Measurements from ENCODE around the gene SRRM1. TPM values are rescaled to one million over a fixed set of nuclear protein-coding genes. Genes with fewer than 3 reads are reported as not detected.
A peak's percentile ranks its signal among the peaks of the same experiment; 100 is the strongest.
"Not testable (repeated sequence)": the region's sequence is repeated elsewhere in the genome, so short reads cannot be mapped to it uniquely, and the experiment has no call there.

Gene SRRM1
- total RNA-seq, 2 donors from 2014 or later = 151 to 223 TPM

DNA sequence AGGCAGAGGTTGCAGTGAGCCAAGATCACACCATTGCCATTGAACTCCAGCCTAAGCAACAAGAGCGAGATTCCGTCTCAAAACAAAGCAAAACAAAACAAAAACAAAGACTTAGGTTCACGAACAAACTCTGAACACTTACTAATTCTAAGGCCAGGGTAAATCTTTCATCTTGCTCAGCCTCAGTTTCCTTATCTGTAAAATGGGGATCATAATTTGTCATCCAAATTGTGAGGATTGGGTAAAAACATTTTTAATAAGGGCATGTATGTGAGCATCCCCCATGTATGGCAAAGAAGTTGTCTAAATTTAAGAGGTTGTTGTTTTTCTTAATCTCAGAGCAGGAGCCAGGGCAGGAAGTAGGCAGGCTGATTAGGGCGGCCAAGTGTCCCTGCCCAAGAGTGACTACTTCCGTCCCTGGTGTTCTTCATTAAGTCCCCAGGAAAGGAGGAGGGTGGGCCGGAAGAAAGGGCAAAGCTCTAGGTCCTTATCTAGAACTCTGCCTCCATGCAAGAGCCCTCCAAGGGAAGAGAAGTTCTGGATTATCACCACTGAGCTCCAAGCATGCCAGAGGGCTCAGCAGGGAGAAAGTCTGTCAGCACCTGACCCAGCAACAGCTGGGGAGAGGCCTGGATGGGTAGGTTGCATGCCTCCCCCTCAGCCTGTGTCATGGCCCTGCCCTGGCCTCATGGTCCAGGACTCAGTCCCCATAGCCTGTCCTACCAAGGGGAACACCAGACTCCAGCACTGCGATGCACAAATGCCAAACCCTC, 52.3 kb downstream of the SRRM1 start:
- ATAC-seq (replicated peaks) = no peak
- no peaks in the 10 kb centered on the region for H3K4me1 Mint-ChIP-seq
- H3K36me3 Mint-ChIP-seq (ENCODE audit: low read depth) = no peaks in the 10 kb centered on the region
- H3K9me3 Mint-ChIP-seq = no peaks in the 10 kb centered on the region
- H3K27me3 Mint-ChIP-seq = no peaks in the 10 kb centered on the region
- H3K27ac Mint-ChIP-seq = no peak overlapping the region
- H3K4me3 Mint-ChIP-seq = no peak overlapping the region

DNA sequence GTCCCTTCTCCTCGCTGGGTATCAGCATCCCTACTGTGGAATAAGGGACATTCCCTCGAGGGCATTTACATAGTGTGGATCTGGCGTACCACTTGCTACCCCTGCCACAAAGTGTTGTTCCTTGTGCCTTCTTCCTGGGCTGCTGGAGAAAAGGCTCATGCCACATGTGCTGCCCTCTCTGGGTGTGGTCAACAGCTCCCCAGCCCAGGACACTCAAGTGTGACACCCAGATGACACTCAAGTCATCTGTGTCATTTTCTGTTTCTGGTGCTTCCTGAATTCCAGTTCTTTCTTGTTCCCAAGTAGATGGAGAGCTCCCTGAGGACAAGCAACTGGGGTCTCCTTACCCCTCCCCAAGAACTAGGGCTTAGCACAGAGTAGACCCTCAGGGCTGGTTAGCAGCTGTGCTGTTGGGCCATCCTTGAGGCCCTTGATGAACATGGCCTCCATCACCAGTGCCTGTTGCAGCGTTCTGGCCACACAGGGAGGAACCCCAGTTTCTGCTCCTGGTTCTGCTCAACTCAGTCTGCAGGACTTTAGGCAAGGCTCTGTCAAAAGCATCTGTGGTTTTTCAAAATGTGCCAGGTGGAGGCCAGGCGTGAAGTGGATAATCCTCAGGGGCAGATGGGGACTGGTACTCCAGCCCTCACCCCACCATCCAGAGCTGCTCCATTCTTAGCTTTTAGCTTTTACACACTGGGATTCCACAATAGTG, 53.1 kb downstream of the SRRM1 start:
- no peak for ATAC-seq (replicated peaks)
- no peaks in the 10 kb centered on the region for H3K36me3 Mint-ChIP-seq (ENCODE audit: low read depth)
- H3K27ac Mint-ChIP-seq = no peak overlapping the region
- H3K4me3 Mint-ChIP-seq = no peak overlapping the region
- H3K9me3 Mint-ChIP-seq = no peaks in the 10 kb centered on the region
- H3K27me3 Mint-ChIP-seq = no peaks in the 10 kb centered on the region
- no peaks in the 10 kb centered on the region for H3K4me1 Mint-ChIP-seq

DNA sequence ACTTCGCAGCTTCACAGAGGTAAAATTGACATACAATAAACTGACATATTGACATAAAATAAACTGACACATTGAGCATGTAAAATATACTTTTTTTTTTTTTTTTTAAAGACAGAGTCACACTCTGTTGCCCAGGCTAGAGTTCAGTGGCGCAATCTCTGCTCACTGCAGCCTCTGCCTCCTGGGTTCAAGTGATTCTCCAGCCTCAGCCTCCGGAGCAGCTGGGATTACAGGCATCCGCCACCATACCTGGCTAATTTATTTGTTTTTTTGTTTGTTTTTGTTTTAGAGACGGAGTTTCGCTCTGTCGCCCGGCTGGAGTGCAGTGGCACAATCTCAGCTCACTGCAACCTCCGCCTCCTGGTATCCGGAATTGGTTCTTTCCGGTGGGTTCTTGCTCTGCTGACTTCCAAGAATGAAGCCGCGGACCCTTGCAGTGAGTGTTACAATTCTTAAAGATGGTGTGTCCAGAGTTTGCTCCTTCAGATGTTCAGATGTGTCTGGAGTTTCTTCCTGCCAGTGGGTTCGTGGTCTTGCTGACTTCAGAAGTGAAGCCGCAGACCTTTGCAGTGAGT, 53.7 kb downstream of the SRRM1 start:
- Mint-ChIP-seq H3K27ac (no peak overlapping the region), H3K27me3 (no peaks in the 10 kb centered on the region), H3K9me3 (no peaks in the 10 kb centered on the region), H3K4me3 (no peak overlapping the region), H3K36me3 (ENCODE audit: low read depth) (no peaks in the 10 kb centered on the region), H3K4me1 (no peaks in the 10 kb centered on the region)
- no peak for ATAC-seq (replicated peaks)

DNA sequence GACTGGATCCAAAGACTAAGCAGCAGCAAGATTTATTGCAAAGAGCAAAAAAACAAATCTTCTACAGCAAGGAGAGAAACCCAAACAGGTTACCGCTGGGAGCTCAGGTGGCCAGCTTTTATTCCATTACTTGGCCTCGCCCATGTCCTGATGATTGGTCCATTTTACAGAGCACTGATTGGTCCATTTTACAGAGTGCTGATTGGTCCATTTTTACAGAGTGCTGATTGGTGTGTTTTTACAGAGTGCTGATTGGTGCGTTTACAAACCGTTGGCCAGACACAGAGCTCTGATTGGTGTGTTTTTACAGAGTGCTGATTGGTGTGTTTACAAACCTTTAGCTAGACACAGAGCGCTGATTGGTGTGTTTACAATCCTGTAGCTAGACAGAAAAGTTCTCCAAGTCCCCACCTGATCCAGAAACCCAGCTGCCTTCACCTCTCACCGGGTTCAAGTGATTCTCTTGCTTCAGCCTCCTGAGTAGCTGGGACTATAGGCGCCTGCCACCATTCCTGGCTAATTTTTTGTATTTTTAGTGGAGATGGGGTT, 54.4 kb downstream of the SRRM1 start:
- H3K27me3 Mint-ChIP-seq; H3K27ac Mint-ChIP-seq; H3K36me3 Mint-ChIP-seq (ENCODE audit: low read depth); ATAC-seq (replicated peaks); H3K4me3 Mint-ChIP-seq; H3K9me3 Mint-ChIP-seq; H3K4me1 Mint-ChIP-seq: not testable (repeated sequence)

DNA sequence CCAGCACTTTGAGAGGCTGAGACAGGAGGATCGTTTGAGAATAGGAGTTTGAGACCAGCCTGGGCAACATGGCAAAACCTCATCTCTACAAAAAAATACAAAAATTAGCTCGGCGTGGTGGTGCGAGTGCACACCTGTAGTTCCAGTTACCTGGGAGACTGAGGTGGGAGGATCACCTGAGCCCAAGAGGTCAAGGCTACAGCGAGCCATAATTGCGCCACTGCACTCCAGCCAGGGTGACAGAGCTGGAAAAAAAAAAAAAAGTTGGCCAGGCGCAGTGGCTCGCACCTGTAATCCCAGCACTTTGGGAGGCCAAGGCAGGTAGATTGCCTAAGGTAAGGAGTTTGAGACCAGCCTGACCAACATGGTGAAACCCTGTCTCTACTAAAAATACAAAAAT, 55.2 kb downstream of the SRRM1 start:
- not testable (repeated sequence) for H3K4me3 Mint-ChIP-seq; H3K27ac Mint-ChIP-seq; H3K27me3 Mint-ChIP-seq; ATAC-seq (replicated peaks); H3K4me1 Mint-ChIP-seq; H3K36me3 Mint-ChIP-seq (ENCODE audit: low read depth); H3K9me3 Mint-ChIP-seq

DNA sequence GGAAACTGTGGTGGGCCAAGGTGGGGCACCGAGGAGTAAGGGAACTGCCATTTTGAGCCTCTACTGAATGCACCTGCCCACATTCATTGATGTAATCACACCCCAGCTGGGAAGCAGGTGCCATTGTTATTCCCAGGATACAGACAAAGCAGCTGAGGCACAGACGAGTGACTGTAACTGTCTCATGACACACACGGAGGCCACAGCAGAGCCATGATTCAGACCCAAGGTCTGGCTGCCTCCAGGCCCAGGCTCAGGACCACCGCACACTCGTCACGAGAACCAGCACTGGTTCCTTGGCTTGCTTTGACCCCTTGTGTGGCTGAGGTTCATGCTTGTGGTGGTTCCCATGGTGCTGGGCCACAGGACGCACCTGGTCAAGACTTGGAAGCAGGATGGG, 56.5 kb downstream of the SRRM1 start:
- H3K4me3 Mint-ChIP-seq = no peak overlapping the region

DNA sequence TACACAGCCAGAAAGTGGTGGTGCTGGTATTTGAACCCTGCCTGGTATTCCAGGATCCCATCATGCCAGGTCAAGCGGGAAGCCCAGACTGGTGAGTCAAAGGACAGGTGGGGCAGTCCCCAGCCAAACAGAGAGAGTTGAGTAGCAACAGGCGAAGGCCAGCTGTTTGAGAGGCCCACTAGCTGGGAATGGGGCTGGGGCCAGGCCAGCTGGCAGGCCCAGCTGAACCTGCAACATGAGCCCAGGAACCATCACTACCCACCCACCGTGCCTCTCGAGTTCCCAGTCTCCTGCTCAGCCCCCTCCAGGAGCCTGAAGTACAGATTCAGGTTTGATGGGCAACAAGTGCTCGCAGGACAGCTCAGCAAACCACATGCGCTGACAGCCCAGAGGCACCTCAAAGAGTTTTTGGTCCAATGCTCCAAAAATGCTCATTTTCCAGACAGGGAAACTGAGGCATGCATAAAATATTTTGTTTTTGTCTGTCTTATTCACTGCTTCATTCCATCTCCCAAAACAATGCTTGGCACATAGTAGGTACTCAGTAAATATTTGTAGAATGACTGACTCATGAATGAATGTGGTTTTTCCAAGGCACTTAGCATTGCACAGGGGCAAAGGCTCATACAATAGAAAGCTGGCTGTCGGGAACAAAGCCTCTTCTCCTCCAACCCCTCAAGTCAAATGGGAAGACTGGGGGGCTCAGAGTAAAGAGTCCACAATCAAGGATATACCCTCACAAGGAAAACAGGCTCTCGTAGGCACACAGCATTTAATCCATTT, 59.6 kb downstream of the SRRM1 start:
- Mint-ChIP-seq H3K9me3 (no peaks in the 10 kb centered on the region), H3K4me1 (peaks cover 11% of the 10 kb centered on the region), H3K4me3 (no peak overlapping the region), H3K27me3 (no peaks in the 10 kb centered on the region), H3K36me3 (ENCODE audit: low read depth) (no peaks in the 10 kb centered on the region), H3K27ac (no peak overlapping the region)
- no peak for ATAC-seq (replicated peaks)

More for the DNA sequence above, 56.5 kb downstream of the SRRM1 start:
- H3K9me3 Mint-ChIP-seq = no peaks in the 10 kb centered on the region
- no peaks in the 10 kb centered on the region for H3K36me3 Mint-ChIP-seq (ENCODE audit: low read depth)
- peaks cover 2% of the 10 kb centered on the region for H3K4me1 Mint-ChIP-seq
- no peak overlapping the region for H3K27ac Mint-ChIP-seq
- no peak for ATAC-seq (replicated peaks)
- H3K27me3 Mint-ChIP-seq = no peaks in the 10 kb centered on the region

DNA sequence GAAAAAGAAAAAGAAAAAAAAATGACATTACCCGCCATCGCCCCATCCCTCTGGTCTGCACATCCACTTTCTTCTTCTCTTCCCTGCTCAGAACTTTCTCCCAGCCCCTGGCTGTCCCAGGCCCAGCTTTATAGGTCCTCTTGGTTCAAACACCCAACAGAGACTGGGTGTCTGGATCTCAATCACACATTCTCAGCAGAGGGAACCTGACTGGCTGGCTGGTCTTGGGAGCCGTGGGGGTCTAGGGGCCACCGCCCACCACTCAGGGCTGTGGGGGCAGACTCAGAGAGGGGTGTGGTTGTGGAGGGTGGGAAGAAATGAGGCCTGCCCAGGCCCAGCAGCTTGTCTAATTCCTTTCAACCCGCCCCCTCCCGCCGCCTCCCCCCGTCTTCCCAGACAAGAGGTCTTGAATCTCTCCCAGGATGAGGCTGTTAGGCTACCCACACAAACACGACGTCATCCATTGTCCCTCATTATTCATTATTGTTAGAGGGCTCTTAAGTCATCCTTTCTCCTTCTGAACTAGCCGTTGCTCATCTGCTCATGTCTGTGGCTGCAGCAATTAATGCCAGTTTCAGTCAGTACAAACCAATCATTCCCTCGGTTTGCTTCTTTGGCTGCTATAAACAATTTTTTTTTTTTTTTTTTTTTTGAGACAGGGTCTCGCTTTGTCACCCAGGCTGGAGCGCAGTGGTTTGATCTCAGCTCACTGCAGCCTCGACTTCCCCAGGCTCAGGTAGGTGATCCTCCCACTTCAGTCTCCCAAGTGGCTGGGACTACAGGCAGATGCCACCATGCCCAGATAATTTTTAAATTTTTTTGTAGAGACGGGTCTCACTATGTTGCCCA, 61.5 kb downstream of the SRRM1 start:
- H3K4me1 Mint-ChIP-seq = peaks cover 16% of the 10 kb centered on the region
- H3K4me3 Mint-ChIP-seq = no peak overlapping the region
- no peaks in the 10 kb centered on the region for H3K36me3 Mint-ChIP-seq (ENCODE audit: low read depth)
- no peaks in the 10 kb centered on the region for H3K27me3 Mint-ChIP-seq
- H3K9me3 Mint-ChIP-seq = no peaks in the 10 kb centered on the region
- peak; percentile 33 for ATAC-seq (replicated peaks)
- H3K27ac Mint-ChIP-seq = no peak overlapping the region

DNA sequence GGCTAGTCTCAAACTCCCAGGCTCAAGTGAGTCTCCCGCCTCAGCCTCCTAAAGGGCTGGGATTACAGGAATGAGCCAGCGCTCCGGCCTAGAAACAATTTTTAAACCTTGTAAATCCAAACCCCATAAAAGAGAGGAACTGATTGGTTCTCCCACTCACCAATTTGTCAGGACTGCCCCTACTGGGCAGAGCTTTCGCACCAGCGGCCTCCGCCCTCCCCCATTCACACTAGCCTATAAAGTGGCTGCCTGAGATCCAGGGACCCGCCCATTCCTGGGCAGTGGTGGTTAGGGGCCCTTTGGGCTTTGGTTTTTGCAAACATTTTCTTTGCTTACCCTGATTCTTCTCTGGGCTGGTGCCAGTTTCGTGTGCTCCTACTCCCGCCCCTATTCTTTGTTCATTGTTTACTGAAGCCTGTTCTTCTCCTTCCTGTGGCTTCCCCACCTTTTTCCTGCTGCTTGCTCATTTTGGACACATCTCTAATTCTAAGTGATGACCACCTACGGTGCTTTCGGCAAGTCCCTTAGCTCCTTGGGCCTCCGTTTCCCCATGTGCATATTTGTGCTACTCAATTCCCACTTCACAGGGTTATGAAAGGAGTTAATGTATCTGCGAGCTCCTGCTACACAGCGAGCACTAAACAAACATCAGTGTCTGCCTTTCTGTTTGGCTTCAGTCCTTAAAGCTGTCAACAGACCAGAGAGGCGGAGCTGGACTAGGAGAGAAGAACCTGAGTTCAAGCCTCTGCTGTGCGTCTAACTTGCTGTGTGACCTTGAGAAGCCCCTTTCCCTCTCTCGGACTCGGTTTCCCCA, 62.4 kb downstream of the SRRM1 start:
- Mint-ChIP-seq H3K36me3 (ENCODE audit: low read depth) (no peaks in the 10 kb centered on the region), H3K4me3 (peak overlapping the region; percentile 19), H3K9me3 (no peaks in the 10 kb centered on the region), H3K27ac (no peak overlapping the region), H3K4me1 (peaks cover 21% of the 10 kb centered on the region), H3K27me3 (no peaks in the 10 kb centered on the region)
- peak; percentile 72 for ATAC-seq (replicated peaks)

DNA sequence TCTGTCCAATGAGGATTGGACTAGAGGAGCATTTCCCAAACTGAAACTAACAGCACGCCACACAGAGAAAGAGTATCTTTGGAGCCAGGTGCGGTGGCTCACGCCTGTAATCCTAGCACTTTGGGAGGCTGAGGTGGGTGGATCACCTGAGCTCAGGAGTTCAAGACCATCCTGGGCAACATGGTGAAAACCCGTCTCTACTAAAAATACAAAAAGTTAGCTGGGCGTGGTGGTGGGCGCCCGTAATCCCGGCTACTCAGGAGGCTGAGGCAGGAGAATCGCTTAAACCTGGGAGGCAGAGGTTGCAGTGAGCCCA, 62.9 kb downstream of the SRRM1 start:
- not testable (repeated sequence) for H3K27me3 Mint-ChIP-seq; H3K36me3 Mint-ChIP-seq (ENCODE audit: low read depth); H3K9me3 Mint-ChIP-seq; H3K27ac Mint-ChIP-seq; ATAC-seq (replicated peaks); H3K4me3 Mint-ChIP-seq
- peaks cover 21% of the 10 kb centered on the region for H3K4me1 Mint-ChIP-seq

DNA sequence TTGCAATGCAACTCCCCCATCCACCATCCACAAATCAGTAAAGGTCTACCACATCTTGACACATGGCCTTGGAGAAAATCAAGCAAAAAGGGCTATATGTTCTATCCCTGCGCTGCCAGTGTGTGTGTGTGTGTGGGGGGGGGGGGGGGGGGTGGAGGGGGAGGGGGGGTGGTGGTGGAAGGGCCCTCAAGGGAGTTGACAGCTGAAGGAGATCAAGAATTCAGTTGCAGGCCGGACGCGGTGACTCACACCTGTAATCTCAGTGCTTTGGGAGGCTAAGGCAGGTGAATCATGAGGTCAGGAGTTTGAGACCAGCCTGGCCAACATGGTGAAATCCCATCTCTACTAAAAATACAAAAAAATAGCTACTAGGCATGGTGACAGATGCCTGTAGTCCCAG, 64.6 kb downstream of the SRRM1 start:
- no peaks in the 10 kb centered on the region for H3K27me3 Mint-ChIP-seq
- peaks cover 21% of the 10 kb centered on the region for H3K4me1 Mint-ChIP-seq
- H3K27ac Mint-ChIP-seq = no peak overlapping the region
- ATAC-seq (replicated peaks) = no peak
- no peaks in the 10 kb centered on the region for H3K36me3 Mint-ChIP-seq (ENCODE audit: low read depth)
- no peak overlapping the region for H3K4me3 Mint-ChIP-seq
- no peaks in the 10 kb centered on the region for H3K9me3 Mint-ChIP-seq

DNA sequence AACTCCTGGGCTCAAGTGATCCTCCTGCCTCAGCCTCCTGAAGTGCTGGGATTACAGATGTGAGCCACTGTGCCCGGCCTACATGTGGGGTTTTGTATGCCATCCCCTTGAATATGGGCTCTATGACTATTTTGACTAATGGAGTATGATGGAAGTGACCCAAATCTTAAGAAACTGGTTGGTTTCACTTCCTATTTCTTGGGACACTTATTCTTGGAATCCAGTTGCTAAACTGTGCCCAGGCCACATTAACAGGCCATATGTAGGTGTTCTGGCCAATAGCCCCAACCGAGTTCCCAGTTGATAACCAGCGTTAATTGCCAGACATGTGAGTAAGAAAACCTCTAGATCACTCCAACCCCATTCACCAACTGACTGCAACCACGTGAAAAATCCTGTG, 65.8 kb downstream of the SRRM1 start:
- Mint-ChIP-seq H3K36me3 (ENCODE audit: low read depth) (no peaks in the 10 kb centered on the region), H3K9me3 (no peaks in the 10 kb centered on the region), H3K4me3 (no peak overlapping the region), H3K27me3 (no peaks in the 10 kb centered on the region), H3K4me1 (peaks cover 21% of the 10 kb centered on the region), H3K27ac (peak overlapping the region; percentile 81)
- peak; percentile 13 for ATAC-seq (replicated peaks)

DNA sequence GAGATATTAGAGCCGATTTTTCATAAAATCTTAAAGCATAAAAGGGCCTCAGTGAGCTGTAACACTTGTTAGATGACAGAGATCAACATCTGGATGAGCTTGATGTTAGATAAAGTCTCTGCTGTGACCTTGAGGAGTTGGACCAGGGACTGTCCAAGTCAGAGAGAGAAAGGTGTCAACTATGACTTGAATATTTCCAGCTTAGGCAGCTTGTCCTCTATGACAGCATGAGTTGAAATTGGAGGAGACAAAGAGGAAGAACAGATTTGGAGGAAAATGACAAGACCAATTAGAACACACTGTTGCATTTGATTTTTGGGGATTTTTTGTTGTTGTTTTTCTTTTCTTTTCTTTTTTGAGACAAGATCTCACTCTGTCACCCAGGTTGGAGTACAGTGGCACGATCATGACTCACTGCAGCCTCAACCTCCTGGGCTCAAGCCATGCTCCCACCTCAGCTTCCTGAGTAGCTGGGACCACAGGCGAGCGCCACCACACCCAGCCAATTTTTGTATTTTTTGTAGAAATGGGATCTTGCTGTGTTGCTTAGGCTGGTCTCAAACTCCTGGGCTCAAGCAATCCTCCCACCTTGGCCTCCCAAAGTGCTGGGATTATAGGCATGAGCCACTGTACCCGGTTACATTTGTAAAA, 66.8 kb downstream of the SRRM1 start:
- no peaks in the 10 kb centered on the region for H3K36me3 Mint-ChIP-seq (ENCODE audit: low read depth)
- H3K9me3 Mint-ChIP-seq = no peaks in the 10 kb centered on the region
- no peaks in the 10 kb centered on the region for H3K27me3 Mint-ChIP-seq
- peak overlapping the region; percentile 81 for H3K27ac Mint-ChIP-seq
- peaks cover 16% of the 10 kb centered on the region for H3K4me1 Mint-ChIP-seq
- ATAC-seq (replicated peaks) = peak; percentile 60
- H3K4me3 Mint-ChIP-seq = peak overlapping the region; percentile 47

Data from activated T-helper 17 cell treated with anti-CD3 and anti-CD28 coated beads, Interleukin-2, amount 50 U/mL, for 72 hours (primary cell).